Adrenal gland (tissue), 12 donors: ENCODE data around the gene GPR142. TPM values are rescaled to one million over a fixed set of nuclear protein-coding genes. Genes with fewer than 3 reads are reported as not detected.

Experiments used
- DNase-seq, 7 donors: peaks; one replicate each; pipeline ENCODE4 v3.0.0-alpha.2; 2019 to 2020
- H3K27ac ChIP-seq, 5 donors: fragments of 200-600 bp; sonication (generic) in 4 of 5; 1 replicate in 3 of 5; 2 replicates in 2 of 5; pipeline versions ENCODE4 v1.5.1 to v1.8.0; 2016 to 2020; ENCODE audit warnings: mild to moderate bottlenecking in 1 of 5
- H3K27me3 ChIP-seq: fragments of 200-600 bp; 2 replicates; pipeline ENCODE4 v1.8.0; 2021
- H3K36me3 ChIP-seq, 2 donors: fragments of 200-600 bp; replicated peaks in 1 of 2; 1 replicate in 1 of 2; 2 replicates in 1 of 2; pipeline versions ENCODE4 v1.5.1 to v1.8.0; 2018 to 2022
- H3K4me1 ChIP-seq, 2 donors: fragments of 200-600 bp; replicated peaks in 1 of 2; 1 replicate in 1 of 2; 2 replicates in 1 of 2; pipeline versions ENCODE4 v1.5.1 to v1.8.0; 2018 to 2021
- H3K4me3 ChIP-seq, 4 donors: fragments of 200-600 bp; sonication (generic) in 3 of 4; one replicate each; pipeline ENCODE4 v1.5.1; 2016 to 2018
- H3K9me3 ChIP-seq, 3 donors: fragments of 200-600 bp; sonication (generic) in 1 of 3; replicated peaks in 1 of 3; 1 replicate in 2 of 3; 2 replicates in 1 of 3; pipeline versions ENCODE4 v1.5.1 to v1.8.0; 2016 to 2021
- POLR2A ChIP-seq, 2 donors: fragments of 450-650 bp; IDR thresholded peaks; one replicate each; pipeline ENCODE4 v1.6.1; 2017; ENCODE audit warnings: antibody characterized with exemption in 2 of 2, mild to moderate bottlenecking in 2 of 2, moderate library complexity in 1 of 2
- WGBS, 4 donors: extraction: QIAGEN DNeasy Blood & Tissue Kit in 2 of 4; methylation state at CpG; one replicate each; pipeline versions ENCODE4 v1.1.5 to v1.1.7; 2013 to 2017; 5-methylcytosine and 5-hydroxymethylcytosine counted together
- intact Hi-C, 2 donors: fragments of 100-400 bp; cut with DNase I; formaldehyde crosslinking; loops; one replicate each; pipeline versions ENCODE4 v1.14.1 to v1.15.0; 2022 to 2023
- polyA plus RNA-seq, 3 donors: library from polyadenylated mRNA; stranded (reverse); fragments of 200-250 nt in 2 of 3; fragments of 350-450 nt in 1 of 3; fragmentation: Illumina TruSeq in 1 of 3; extraction: RNeasy Lipid Tissue Mini Kit (QIAGEN cat#74804) in 1 of 3; gene quantifications; one replicate each; pipeline ENCODE4 v1.2.3, GENCODE V29; 2013 to 2014
- total RNA-seq, 9 donors: library from RNA; depleted of rRNA in 4 of 9; stranded (reverse); fragments of >200 nt in 4 of 9; fragments of 120-200 nt in 1 of 9; fragmentation: NEBNext Ultra II Directional in 1 of 9; extraction: Animal tissue kit (Norgen Biotek cat#: 25700) in 1 of 9; gene quantifications; one replicate each; pipeline versions ENCODE4 v1.1.0 to v1.2.4, GENCODE V29; 2013 to 2023
- TF ChIP-seq, protein P1 (sequence below), 6 experiments: fragments of 450-650 bp in 4 of 6; fragments of 200-600 bp in 2 of 6; sonication (generic) in 1 of 6; IDR thresholded peaks; 1 replicate in 5 of 6; 2 replicates in 1 of 6; pipeline versions ENCODE4 v1.5.1 to v1.8.0; 2016 to 2021; ENCODE audit warnings: antibody characterized with exemption in 6 of 6, mild to moderate bottlenecking in 2 of 6, moderate library complexity in 1 of 6
- donor health status: healthy with polysubstance abuse.
- donor health status: Bipolar disorder and iron deficiency.
- donor health status: DM: yes; HTN: yes; CAD: no.
- donor health status: DM: no; HTN: no; CAD: no.
- donor health status: DM: no; HTN: no; CAD: no.
- donor health status: DM: yes; HTN: yes; CAD: no.

Gene GPR142
- total and polyA plus RNA-seq, 12 donors = 0.13 TPM; not detected in 11

DNA sequence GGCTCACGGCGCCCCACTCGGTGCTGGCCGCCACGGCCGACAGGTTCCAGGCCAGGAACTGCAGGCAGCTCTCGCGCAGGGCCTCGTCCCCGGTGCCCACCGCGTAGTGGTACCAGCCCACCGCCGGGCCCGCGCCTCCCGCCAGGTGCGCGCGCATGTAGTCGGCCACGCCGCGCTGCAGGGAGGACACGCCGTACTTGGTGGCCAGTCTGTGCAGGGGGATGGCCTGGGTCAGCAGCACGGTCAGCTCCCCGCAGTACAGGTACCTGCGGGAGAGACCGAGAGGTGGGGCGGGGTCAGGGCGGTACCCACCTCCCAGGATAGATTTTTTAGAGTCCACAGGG, 9.9 kb upstream of the GPR142 start:
- TF ChIP-seq, protein P1, sequence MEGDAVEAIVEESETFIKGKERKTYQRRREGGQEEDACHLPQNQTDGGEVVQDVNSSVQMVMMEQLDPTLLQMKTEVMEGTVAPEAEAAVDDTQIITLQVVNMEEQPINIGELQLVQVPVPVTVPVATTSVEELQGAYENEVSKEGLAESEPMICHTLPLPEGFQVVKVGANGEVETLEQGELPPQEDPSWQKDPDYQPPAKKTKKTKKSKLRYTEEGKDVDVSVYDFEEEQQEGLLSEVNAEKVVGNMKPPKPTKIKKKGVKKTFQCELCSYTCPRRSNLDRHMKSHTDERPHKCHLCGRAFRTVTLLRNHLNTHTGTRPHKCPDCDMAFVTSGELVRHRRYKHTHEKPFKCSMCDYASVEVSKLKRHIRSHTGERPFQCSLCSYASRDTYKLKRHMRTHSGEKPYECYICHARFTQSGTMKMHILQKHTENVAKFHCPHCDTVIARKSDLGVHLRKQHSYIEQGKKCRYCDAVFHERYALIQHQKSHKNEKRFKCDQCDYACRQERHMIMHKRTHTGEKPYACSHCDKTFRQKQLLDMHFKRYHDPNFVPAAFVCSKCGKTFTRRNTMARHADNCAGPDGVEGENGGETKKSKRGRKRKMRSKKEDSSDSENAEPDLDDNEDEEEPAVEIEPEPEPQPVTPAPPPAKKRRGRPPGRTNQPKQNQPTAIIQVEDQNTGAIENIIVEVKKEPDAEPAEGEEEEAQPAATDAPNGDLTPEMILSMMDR (IDR thresholded peaks at IDR 0.05) = no peak
- no peak for TF ChIP-seq POLR2A (IDR thresholded peaks at IDR 0.05)
- Histone ChIP-seq H3K27me3 (peaks cover 85% of the 10 kb centered on the region), H3K4me1 (no peaks in the 10 kb centered on the region), H3K27ac (no peak overlapping the region), H3K36me3 (no peaks in the 10 kb centered on the region), H3K9me3 (no peaks in the 10 kb centered on the region), H3K4me3 (peak overlapping the region in 1 of 4 donors; percentile 38)
- intact Hi-C loops = loop anchor here (5.0 to 10.0 kb wide), 2 partner anchors 53 to 155 kb away; partner anchors contain the start of gene RPL38 (in 1 of the 2)
- WGBS, 4 donors = 16 to 67% (median 18%) methylated on average over 1 to 32 of the region's 32 CpGs; no CpG with 5 or more reads in 1 of the 4 donors
- no peak for DNase-seq

DNA sequence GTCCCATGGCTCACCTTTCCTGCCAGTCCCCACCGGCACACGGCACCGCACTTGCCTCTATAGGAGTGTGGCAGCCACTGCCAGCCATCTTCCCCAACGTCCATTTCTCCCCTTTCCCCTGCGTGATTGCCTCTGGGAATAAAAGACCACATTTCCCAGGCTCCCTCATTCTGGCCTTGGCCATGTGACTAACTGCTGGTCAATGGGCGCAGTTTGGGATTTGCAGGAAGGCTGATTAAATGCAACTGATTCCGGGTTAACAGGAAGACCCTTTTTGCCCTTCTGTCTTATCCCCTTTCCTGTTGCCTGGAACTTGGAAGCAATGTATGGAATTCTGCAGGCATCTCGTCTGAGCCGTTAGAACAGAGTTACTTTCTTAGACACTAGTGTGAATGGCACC, 8.6 kb upstream of the GPR142 start:
- Histone ChIP-seq H3K4me1 (no peaks in the 10 kb centered on the region), H3K4me3 (no peak overlapping the region), H3K9me3 (no peaks in the 10 kb centered on the region), H3K27ac (no peak overlapping the region), H3K27me3 (peaks cover 74% of the 10 kb centered on the region), H3K36me3 (no peaks in the 10 kb centered on the region)
- DNase-seq = no peak
- WGBS, 4 donors = 55 to 75% (median 71%) methylated on average over 9 of the region's 9 CpGs
- intact Hi-C loops = loop anchor here (5.0 to 10.0 kb wide), 2 partner anchors 54 to 156 kb away; partner anchors contain the start of gene RPL38 (in 1 of the 2)
- no peak for TF ChIP-seq POLR2A (IDR thresholded peaks at IDR 0.05)
- TF ChIP-seq, protein P1 (IDR thresholded peaks at IDR 0.05) = no peak

DNA sequence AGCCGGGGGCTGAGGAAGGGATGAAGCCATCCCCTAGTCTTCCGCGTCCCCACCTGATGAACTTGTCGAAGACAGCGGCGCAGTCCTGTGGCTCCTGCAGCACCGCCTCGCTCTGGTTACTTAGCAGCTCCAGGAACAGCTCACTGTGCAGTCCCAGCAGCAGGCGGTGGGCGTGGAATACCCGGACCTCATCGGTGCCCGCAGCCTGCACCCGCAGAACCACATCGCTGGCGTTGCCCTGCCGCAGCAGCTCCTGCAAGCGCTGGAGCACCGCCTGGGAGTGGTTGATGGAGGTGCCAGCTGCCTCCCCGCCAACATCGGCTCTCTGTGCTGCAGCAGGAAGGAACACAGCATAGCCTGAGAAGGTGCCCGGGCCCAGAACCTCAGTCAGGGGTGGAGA, 7.4 kb upstream of the GPR142 start:
- intact Hi-C loops = loop anchor here (5.0 to 10.0 kb wide), 4 partner anchors 55 to 158 kb away; partner anchors contain the start of genes RPL38 (in 1 of the 2) and TTYH2 (in 1 of the 2)
- WGBS, 4 donors = 87 to 91% (median 90%) methylated on average over 13 to 22 of the region's 22 CpGs
- no peak overlapping the region for H3K4me3 ChIP-seq
- H3K4me1 ChIP-seq = no peaks in the 10 kb centered on the region
- no peak for DNase-seq
- TF ChIP-seq POLR2A (IDR thresholded peaks at IDR 0.05) = no peak
- TF ChIP-seq, protein P1 (IDR thresholded peaks at IDR 0.05) = no peak
- H3K27me3 ChIP-seq = peaks cover 63% of the 10 kb centered on the region
- no peaks in the 10 kb centered on the region for H3K36me3 ChIP-seq
- no peak overlapping the region for H3K27ac ChIP-seq
- no peaks in the 10 kb centered on the region for H3K9me3 ChIP-seq

DNA sequence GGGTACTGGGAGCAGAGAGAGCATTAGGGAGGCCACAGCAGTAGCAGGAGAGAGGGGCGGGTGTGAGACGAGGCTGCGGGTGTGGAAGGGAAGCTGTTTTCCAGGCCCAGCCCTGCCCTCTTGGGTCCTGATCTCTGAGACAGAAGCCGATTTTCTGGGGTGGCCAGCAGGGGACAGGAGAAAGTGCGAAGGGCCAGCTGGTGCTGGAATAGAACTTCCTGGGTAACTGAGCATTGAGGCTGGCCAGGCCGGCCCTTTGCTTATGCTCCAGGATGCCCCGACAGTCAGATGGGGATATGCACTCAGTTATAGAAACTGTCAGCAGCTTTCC, 6.4 kb upstream of the GPR142 start:
- TF ChIP-seq, protein P1 (IDR thresholded peaks at IDR 0.05) = no peak
- no peak for TF ChIP-seq POLR2A (IDR thresholded peaks at IDR 0.05)
- Histone ChIP-seq H3K27ac (no peak overlapping the region), H3K4me3 (no peak overlapping the region), H3K9me3 (no peaks in the 10 kb centered on the region), H3K27me3 (peaks cover 53% of the 10 kb centered on the region), H3K4me1 (no peaks in the 10 kb centered on the region), H3K36me3 (no peaks in the 10 kb centered on the region)
- WGBS, 4 donors = 36 to 59% (median 52%) methylated on average over 5 to 7 of the region's 7 CpGs
- intact Hi-C loops = loop anchor here (5.0 to 10.0 kb wide), 2 partner anchors 59 to 146 kb away; partner anchors contain the start of gene TTYH2 (in 1 of the 2)
- DNase-seq = no peak
